ENCODE measurements around the gene HIVEP3.

HIVEP3 gene

DNA sequence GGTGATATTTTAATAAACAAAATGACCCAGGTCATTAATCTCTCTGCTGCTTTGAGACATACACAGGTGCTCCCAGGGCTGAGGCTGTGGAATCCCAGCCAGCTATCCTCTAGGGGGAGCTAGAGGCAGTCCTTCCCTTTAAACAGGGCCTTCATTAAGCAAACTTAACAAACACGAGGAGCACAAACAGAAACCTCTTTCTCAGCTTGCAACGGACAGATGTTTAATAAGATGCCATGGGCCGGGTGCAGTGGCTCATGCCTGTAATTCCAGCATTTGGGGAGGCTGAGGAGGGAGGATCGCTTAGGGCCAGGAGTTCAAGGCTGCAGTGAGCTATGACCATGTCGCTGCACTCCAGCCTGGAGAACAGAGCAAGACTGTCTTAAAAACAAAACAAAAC is 106.7 kb downstream of the HIVEP3 start:
- Histone ChIP-seq H3K36me3 (replicated peaks in 1 of 2; ENCODE audit: control insufficient read depth in 2 of 2, insufficient read depth in 2 of 2, low read length in 2 of 2) (no peaks in the 10 kb centered on the region), H3K23ac (ENCODE audit: low read depth, low read length, poor library complexity) (no peak overlapping the region), H3K9ac (ENCODE audit: low read depth, low read length, poor library complexity) (no peak overlapping the region), H3K27me3 (ENCODE audit: control insufficient read depth in 3 of 3, insufficient read depth in 3 of 3, low read depth in 1 of 3, low read length in 3 of 3) (no peaks in the 10 kb centered on the region), H3K9me3 (replicated peaks in 1 of 2; ENCODE audit: control insufficient read depth in 2 of 2, insufficient read depth in 1 of 2, low read depth in 1 of 2, low read length in 2 of 2) (no peaks in the 10 kb centered on the region), H2BK12ac (ENCODE audit: low read length) (no peak overlapping the region), H3K4me3 (ENCODE audit: low read length in 2 of 2) (no peak overlapping the region), H3K27ac (replicated peaks; ENCODE audit: low read length) (no peak overlapping the region), H2AFZ (ENCODE audit: low read length) (peak overlapping the region; percentile 41), H2AK5ac (ENCODE audit: low read depth, low read length) (no peak overlapping the region), H3K4me2 (ENCODE audit: insufficient read depth, low read length, poor library complexity, severe bottlenecking) (no peak overlapping the region), H3K18ac (ENCODE audit: low read length) (no peak overlapping the region), H3K4ac (ENCODE audit: low read length) (no peak overlapping the region), H2BK120ac (ENCODE audit: low read depth, low read length) (no peak overlapping the region), H3K79me1 (ENCODE audit: low read depth, low read length) (no peaks in the 10 kb centered on the region), H4K8ac (ENCODE audit: low read depth, low read length) (no peak overlapping the region), H4K91ac (ENCODE audit: low read depth, low read length, poor library complexity) (no peak overlapping the region), H2BK15ac (ENCODE audit: low read length) (no peak overlapping the region), H2BK5ac (ENCODE audit: low read length) (no peak overlapping the region), H3K14ac (ENCODE audit: low read length) (no peak overlapping the region), H3K4me1 (ENCODE audit: control insufficient read depth in 2 of 2, insufficient read depth in 1 of 2, low read depth in 1 of 2, low read length in 2 of 2) (peaks cover 0 to 2% of the 10 kb centered on the region in 2 donors)
- peak; percentile 59 for DNase-seq (ENCODE audit: low spot score)
- WGBS, 2 donors (ENCODE audit: extremely low coverage in 2 of 2, insufficient read length in 2 of 2, insufficient replicate concordance in 1 of 2) = no CpG with 5 or more reads among the region's 5 CpGs

DNA sequence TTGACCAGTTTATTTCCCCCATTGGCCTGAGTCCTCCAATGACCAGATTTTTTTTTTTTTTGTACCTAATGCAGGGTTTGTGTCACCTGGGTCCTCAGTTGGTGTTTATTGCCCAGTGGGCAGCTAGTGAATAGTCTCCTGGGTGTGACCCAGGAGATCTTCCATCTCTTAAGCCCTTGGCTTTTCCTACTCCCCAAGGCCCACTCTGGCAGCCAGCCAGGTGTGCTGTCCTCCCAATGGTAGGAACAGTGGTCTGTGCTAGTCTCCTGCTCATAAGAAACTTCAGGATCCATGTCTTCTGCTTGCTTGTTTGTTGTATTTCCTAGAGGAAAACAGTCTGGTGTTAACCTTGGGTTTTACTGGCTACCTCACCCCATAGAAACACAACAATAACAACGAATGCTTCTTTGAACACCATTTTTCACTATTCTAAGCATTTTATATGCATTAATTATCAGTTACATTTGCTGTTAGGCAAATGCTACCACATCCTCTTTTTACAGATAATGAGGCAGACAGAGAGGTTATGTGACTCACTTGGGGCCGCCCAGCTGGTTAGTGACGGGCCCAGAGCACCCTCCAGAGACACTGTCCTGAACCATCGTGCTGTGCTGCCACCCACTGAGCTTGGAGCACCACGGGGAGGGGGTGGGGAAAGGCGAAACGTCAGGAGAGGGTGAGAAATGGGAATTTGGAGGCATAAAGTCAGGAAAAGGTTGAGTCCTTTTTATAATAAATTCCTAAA is 107.5 kb downstream of the HIVEP3 start:
- Histone ChIP-seq H2AFZ (ENCODE audit: low read length) (no peak overlapping the region), H3K9me3 (replicated peaks in 1 of 2; ENCODE audit: control insufficient read depth in 2 of 2, insufficient read depth in 1 of 2, low read depth in 1 of 2, low read length in 2 of 2) (no peaks in the 10 kb centered on the region), H4K8ac (ENCODE audit: low read depth, low read length) (no peak overlapping the region), H2BK120ac (ENCODE audit: low read depth, low read length) (no peak overlapping the region), H2BK12ac (ENCODE audit: low read length) (no peak overlapping the region), H3K18ac (ENCODE audit: low read length) (no peak overlapping the region), H4K91ac (ENCODE audit: low read depth, low read length, poor library complexity) (no peak overlapping the region), H3K27ac (replicated peaks; ENCODE audit: low read length) (no peak overlapping the region), H2BK15ac (ENCODE audit: low read length) (no peak overlapping the region), H3K23ac (ENCODE audit: low read depth, low read length, poor library complexity) (no peak overlapping the region), H3K79me1 (ENCODE audit: low read depth, low read length) (no peaks in the 10 kb centered on the region), H3K27me3 (ENCODE audit: control insufficient read depth in 3 of 3, insufficient read depth in 3 of 3, low read depth in 1 of 3, low read length in 3 of 3) (no peaks in the 10 kb centered on the region), H3K9ac (ENCODE audit: low read depth, low read length, poor library complexity) (no peak overlapping the region), H3K4me1 (ENCODE audit: control insufficient read depth in 2 of 2, insufficient read depth in 1 of 2, low read depth in 1 of 2, low read length in 2 of 2) (peaks cover 0 to 4% of the 10 kb centered on the region in 2 donors), H3K14ac (ENCODE audit: low read length) (no peak overlapping the region), H3K36me3 (replicated peaks in 1 of 2; ENCODE audit: control insufficient read depth in 2 of 2, insufficient read depth in 2 of 2, low read length in 2 of 2) (no peaks in the 10 kb centered on the region), H2BK5ac (ENCODE audit: low read length) (no peak overlapping the region), H3K4ac (ENCODE audit: low read length) (no peak overlapping the region), H2AK5ac (ENCODE audit: low read depth, low read length) (no peak overlapping the region), H3K4me2 (ENCODE audit: insufficient read depth, low read length, poor library complexity, severe bottlenecking) (no peak overlapping the region), H3K4me3 (ENCODE audit: low read length in 2 of 2) (no peak overlapping the region)
- no peak for DNase-seq (ENCODE audit: low spot score)
- WGBS, 2 donors (ENCODE audit: extremely low coverage in 2 of 2, insufficient read length in 2 of 2, insufficient replicate concordance in 1 of 2) = no CpG with 5 or more reads among the region's 7 CpGs

DNA sequence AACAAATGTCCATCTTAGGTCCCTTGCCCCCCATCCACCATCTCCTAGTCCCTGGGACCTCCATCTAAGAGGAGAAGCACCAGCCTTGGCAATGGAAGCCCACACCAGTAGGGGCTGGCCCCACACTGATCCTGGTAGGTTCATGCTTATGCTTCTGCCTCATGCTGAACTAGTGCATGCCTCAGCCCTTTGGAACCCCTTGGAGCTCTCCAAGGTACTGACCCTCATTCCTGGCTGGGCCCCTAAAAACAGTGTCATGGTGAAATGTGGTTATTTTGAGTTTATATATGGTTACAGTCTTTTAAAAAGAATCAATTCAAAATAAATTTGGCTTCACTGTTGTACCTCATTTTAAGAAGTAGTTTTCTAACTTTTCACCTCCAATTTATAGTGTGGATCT is 108.3 kb downstream of the HIVEP3 start:
- Histone ChIP-seq H3K4me1 (ENCODE audit: control insufficient read depth in 2 of 2, insufficient read depth in 1 of 2, low read depth in 1 of 2, low read length in 2 of 2) (peaks cover 0 to 4% of the 10 kb centered on the region in 2 donors), H4K8ac (ENCODE audit: low read depth, low read length) (no peak overlapping the region), H3K4me3 (ENCODE audit: low read length in 2 of 2) (no peak overlapping the region), H3K23ac (ENCODE audit: low read depth, low read length, poor library complexity) (no peak overlapping the region), H2AFZ (ENCODE audit: low read length) (no peak overlapping the region), H2BK5ac (ENCODE audit: low read length) (no peak overlapping the region), H3K36me3 (replicated peaks in 1 of 2; ENCODE audit: control insufficient read depth in 2 of 2, insufficient read depth in 2 of 2, low read length in 2 of 2) (no peaks in the 10 kb centered on the region), H3K27ac (replicated peaks; ENCODE audit: low read length) (no peak overlapping the region), H4K91ac (ENCODE audit: low read depth, low read length, poor library complexity) (no peak overlapping the region), H2BK12ac (ENCODE audit: low read length) (no peak overlapping the region), H2AK5ac (ENCODE audit: low read depth, low read length) (no peak overlapping the region), H3K4me2 (ENCODE audit: insufficient read depth, low read length, poor library complexity, severe bottlenecking) (no peak overlapping the region), H3K79me1 (ENCODE audit: low read depth, low read length) (no peaks in the 10 kb centered on the region), H3K9ac (ENCODE audit: low read depth, low read length, poor library complexity) (no peak overlapping the region), H2BK15ac (ENCODE audit: low read length) (no peak overlapping the region), H3K14ac (ENCODE audit: low read length) (no peak overlapping the region), H2BK120ac (ENCODE audit: low read depth, low read length) (no peak overlapping the region), H3K27me3 (ENCODE audit: control insufficient read depth in 3 of 3, insufficient read depth in 3 of 3, low read depth in 1 of 3, low read length in 3 of 3) (no peaks in the 10 kb centered on the region), H3K9me3 (replicated peaks in 1 of 2; ENCODE audit: control insufficient read depth in 2 of 2, insufficient read depth in 1 of 2, low read depth in 1 of 2, low read length in 2 of 2) (no peaks in the 10 kb centered on the region), H3K4ac (ENCODE audit: low read length) (no peak overlapping the region), H3K18ac (ENCODE audit: low read length) (no peak overlapping the region)
- DNase-seq (ENCODE audit: low spot score) = peak; percentile 58

DNA sequence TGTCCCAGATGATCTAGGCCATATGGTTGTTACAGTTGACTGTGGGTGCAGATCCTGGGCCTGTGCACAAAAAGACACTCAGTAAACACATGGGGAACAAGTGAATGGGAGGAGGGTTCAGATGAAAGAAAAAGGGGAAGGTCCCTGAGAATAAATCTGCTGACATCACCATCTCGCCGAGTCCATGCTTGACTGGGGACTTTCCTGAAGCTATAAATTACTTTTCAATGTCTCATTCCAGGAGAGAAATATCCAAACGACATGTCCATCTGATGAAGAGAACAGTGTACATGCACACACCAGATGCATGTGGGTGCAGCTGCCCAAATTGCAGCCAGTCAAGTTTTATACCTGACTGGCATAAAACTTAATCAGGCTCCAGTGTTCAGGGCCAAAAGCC is 109.0 kb downstream of the HIVEP3 start:
- no peak overlapping the region for H2BK120ac ChIP-seq (ENCODE audit: low read depth, low read length)
- WGBS, 2 donors (ENCODE audit: extremely low coverage in 2 of 2, insufficient read length in 2 of 2, insufficient replicate concordance in 1 of 2) = no CpG with 5 or more reads among the region's 3 CpGs

More for the DNA sequence above, 109.0 kb downstream of the HIVEP3 start:
- Histone ChIP-seq H3K14ac (ENCODE audit: low read length) (no peak overlapping the region), H2AK5ac (ENCODE audit: low read depth, low read length) (no peak overlapping the region), H2BK15ac (ENCODE audit: low read length) (no peak overlapping the region), H2AFZ (ENCODE audit: low read length) (no peak overlapping the region), H2BK12ac (ENCODE audit: low read length) (no peak overlapping the region), H3K27me3 (ENCODE audit: control insufficient read depth in 3 of 3, insufficient read depth in 3 of 3, low read depth in 1 of 3, low read length in 3 of 3) (no peaks in the 10 kb centered on the region), H3K18ac (ENCODE audit: low read length) (no peak overlapping the region), H3K9ac (ENCODE audit: low read depth, low read length, poor library complexity) (no peak overlapping the region), H3K4me1 (ENCODE audit: control insufficient read depth in 2 of 2, insufficient read depth in 1 of 2, low read depth in 1 of 2, low read length in 2 of 2) (peaks cover 0 to 4% of the 10 kb centered on the region in 2 donors), H3K36me3 (replicated peaks in 1 of 2; ENCODE audit: control insufficient read depth in 2 of 2, insufficient read depth in 2 of 2, low read length in 2 of 2) (no peaks in the 10 kb centered on the region), H3K4me3 (ENCODE audit: low read length in 2 of 2) (no peak overlapping the region), H2BK5ac (ENCODE audit: low read length) (no peak overlapping the region), H4K8ac (ENCODE audit: low read depth, low read length) (no peak overlapping the region), H3K4me2 (ENCODE audit: insufficient read depth, low read length, poor library complexity, severe bottlenecking) (no peak overlapping the region), H3K27ac (replicated peaks; ENCODE audit: low read length) (no peak overlapping the region), H3K9me3 (replicated peaks in 1 of 2; ENCODE audit: control insufficient read depth in 2 of 2, insufficient read depth in 1 of 2, low read depth in 1 of 2, low read length in 2 of 2) (no peaks in the 10 kb centered on the region), H3K4ac (ENCODE audit: low read length) (no peak overlapping the region), H3K79me1 (ENCODE audit: low read depth, low read length) (no peaks in the 10 kb centered on the region), H4K91ac (ENCODE audit: low read depth, low read length, poor library complexity) (no peak overlapping the region), H3K23ac (ENCODE audit: low read depth, low read length, poor library complexity) (no peak overlapping the region)
- DNase-seq (ENCODE audit: low spot score) = no peak
